H1 (cell line): ENCODE data around the gene LSM6. TPM values are rescaled to one million over a fixed set of nuclear protein-coding genes. Genes with fewer than 3 reads are reported as not detected.

Experiments
- CHD1 ChIP-seq: IDR thresholded peaks from 2 replicates; pipeline ENCODE4 v1.6.1; 2012; ENCODE audit warnings: low read depth, low read length, improper control_type of control experiment
- CHD7 ChIP-seq: fragments of 300-600 bp; sonication (generic); IDR thresholded peaks from 2 replicates; pipeline ENCODE4 v1.7.1; 2012; ENCODE audit warnings: low read length, moderate library complexity, mild to moderate bottlenecking, inconsistent platforms; ENCODE audit not compliant: insufficient replicate concordance
- GTF2F1 ChIP-seq: IDR thresholded peaks from 2 replicates; pipeline ENCODE4 v1.6.1; 2012; ENCODE audit warnings: low read depth, low read length, improper control_type of control experiment, borderline replicate concordance
- JUND ChIP-seq: IDR thresholded peaks from 2 replicates; pipeline ENCODE4 v1.6.1; 2011; ENCODE audit warnings: mild to moderate bottlenecking, improper control_type of control experiment, low read length
- RFX5 ChIP-seq: IDR thresholded peaks from 2 replicates; pipeline ENCODE4 v1.6.1; 2011; ENCODE audit warnings: low read depth, low read length, improper control_type of control experiment, borderline replicate concordance
- SAP30 ChIP-seq: fragments of 300-600 bp; sonication (generic); IDR thresholded peaks from 2 replicates; pipeline ENCODE4 v1.7.1; 2012; ENCODE audit warnings: low read length, moderate library complexity, mild to moderate bottlenecking, inconsistent platforms; ENCODE audit not compliant: insufficient read depth, insufficient replicate concordance
- TCF12 ChIP-seq: IDR thresholded peaks from 2 replicates; pipeline ENCODE4 v1.6.1; 2011; ENCODE audit warnings: low read depth, mild to moderate bottlenecking, low read length
- polyA plus RNA-seq, 7 experiments: library from polyadenylated mRNA; depleted of rRNA in 3 of 7; stranded (reverse) in 5 of 7; unstranded in 2 of 7; fragments of >200 nt in 5 of 7; fragments of 200-250 nt in 2 of 7; gene quantifications; 1 replicate in 5 of 7; 2 replicates in 1 of 7; 4 replicates in 1 of 7; pipeline versions ENCODE4 v1.2.1 to v1.2.3, GENCODE V29; 2011 to 2013; ENCODE audit warnings: missing spikeins in 2 of 7, mixed read lengths in 2 of 7
- total RNA-seq: library from RNA; stranded (reverse); fragmentation: NEBNext Ultra II Directional; extraction: Animal tissue kit (Norgen Biotek cat#: 25700); gene quantifications from 2 replicates; pipeline ENCODE4 v1.2.1, GENCODE V29; 2021

The LSM6 gene
- total and polyA plus RNA-seq, 2 of the 8 experiments (the other 6 are each of a cell fraction or from before 2014, with no cell fraction given) = 40.2 to 63.4 TPM

- TF ChIP-seq CHD7 (no peak), JUND (no peak), TCF12 (no peak), RFX5 (no peak), GTF2F1 (no peak), CHD1 (no peak), SAP30 (no peak)
These were observed 31.6 kb upstream of the LSM6 start (continued) for GRCh38 chr4:146143888-146144287.
